GM12864 (cell line): Measurements from ENCODE around the gene KCNJ10.
A peak's percentile ranks its signal among the peaks of the same experiment; 100 is the strongest.

ENCODE experiments used
- DNase-seq: peaks from one replicate; pipeline ENCODE4 v3.0.0-alpha.2; 2011; ENCODE audit warnings: low read depth
- H3K4me3 ChIP-seq: 2 replicates; pipeline ENCODE4 v1.5.1; 2011; ENCODE audit warnings: mild to moderate bottlenecking, low read depth, low read length, control low read depth
- CTCF ChIP-seq: IDR thresholded peaks from 2 replicates; pipeline ENCODE4 v1.5.1; 2011; ENCODE audit warnings: low read depth, mild to moderate bottlenecking, moderate library complexity, low read length, control low read depth, inconsistent platforms; ENCODE audit errors: missing control alignments

KCNJ10 gene

GRCh38 chr1:160099716-160100375, 29.9 kb upstream of the KCNJ10 start:
- DNase-seq: no peak
- H3K4me3 ChIP-seq: no peak overlapping the region
- TF ChIP-seq CTCF: no peak

- H3K4me3 ChIP-seq: peak overlapping the region; percentile 47
- DNase-seq: peak; percentile 71
- TF ChIP-seq CTCF: no peak
Observed at GRCh38 chr1:160098852-160099561, 29.0 kb upstream of the KCNJ10 start.

GRCh38 chr1:160097911-160098851, 28.2 kb upstream of the KCNJ10 start, which contains the start of gene IGSF8:
Gene IGSF8 (minus strand): TSS chr1:160098619. CDS start chr1:160098472, 147 bp downstream.
- no peak for TF ChIP-seq CTCF
- DNase-seq: peak; percentile 65
- peak within 1 kb of the TSS; percentile 79 for H3K4me3 ChIP-seq

- DNase-seq: no peak
- no peak for TF ChIP-seq CTCF
- peak overlapping the region; percentile 79 for H3K4me3 ChIP-seq
Observed at GRCh38 chr1:160097151-160097910, 27.4 kb upstream of the KCNJ10 start.

- no peak for DNase-seq
- TF ChIP-seq CTCF: no peak
- H3K4me3 ChIP-seq: no peak overlapping the region
Observed at GRCh38 chr1:160096274-160097116, 26.5 kb upstream of the KCNJ10 start.
